Activated CD4-positive, alpha-beta T cell treated with anti-CD3 and anti-CD28 coated beads, Interleukin-2, amount 50 U/mL, for 24 hours (primary cell): ENCODE results near the gene MRPS6.

Experiments used
- DNase-seq, 2 donors: peaks; one replicate each; pipeline ENCODE4 v3.0.0-alpha.2; 2020; ENCODE audit warnings: low read depth in 1 of 2, low spot score in 1 of 2

The MRPS6 gene

DNA sequence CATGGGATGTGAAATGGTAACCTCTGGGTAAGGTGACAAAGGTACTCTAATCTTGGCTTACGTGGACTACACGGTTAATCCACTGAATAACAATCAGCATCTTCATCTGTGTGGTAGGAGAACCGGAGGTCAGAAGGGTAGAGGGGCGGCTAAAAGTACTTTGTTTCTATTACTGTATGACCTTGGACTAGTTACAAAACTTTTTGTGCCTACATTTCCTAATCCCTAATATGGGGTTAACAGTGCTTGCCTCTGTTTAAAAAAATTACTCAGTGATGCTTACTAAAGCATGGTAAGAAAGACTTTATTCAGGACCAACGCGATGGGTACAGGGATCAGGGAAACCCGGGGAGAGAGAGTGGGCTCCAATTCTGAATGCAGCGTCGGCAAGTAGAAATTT is 1.7 kb upstream of the MRPS6 start:
- DNase-seq, result no peak

GRCh38 chr21:34072145-34073031 is 990 bp upstream of the MRPS6 start:
- DNase-seq, result no peak

DNA sequence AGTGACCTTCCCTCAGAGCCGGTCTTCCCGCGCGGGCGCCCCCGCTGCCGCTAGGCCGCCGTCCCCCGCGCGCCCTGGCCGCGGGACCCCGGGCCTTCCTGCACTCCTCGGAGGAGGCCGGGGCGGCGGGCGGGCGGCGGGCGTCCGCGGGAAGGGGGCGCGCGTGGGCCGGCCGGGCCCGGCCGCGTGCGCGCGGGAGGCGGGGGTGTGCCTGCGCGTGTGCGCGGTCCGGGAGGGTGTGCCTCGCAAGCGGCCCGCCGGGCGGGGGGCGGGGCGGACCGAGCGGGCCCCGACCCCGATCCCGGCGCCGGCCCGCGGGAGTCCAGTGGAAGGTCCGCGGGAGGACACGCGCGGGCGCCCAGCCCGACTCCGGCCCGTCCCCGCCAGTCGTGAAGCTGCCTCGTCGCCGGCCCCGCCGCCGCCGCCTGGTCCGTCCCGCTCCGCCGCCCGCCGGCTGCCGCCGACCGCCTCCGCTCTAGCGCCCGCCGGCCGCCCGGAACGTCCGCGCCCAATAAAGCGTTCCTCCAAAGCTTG is 438 bp downstream of the MRPS6 start:
- peak in 1 of 2 donors; percentile 18 for DNase-seq

DNA sequence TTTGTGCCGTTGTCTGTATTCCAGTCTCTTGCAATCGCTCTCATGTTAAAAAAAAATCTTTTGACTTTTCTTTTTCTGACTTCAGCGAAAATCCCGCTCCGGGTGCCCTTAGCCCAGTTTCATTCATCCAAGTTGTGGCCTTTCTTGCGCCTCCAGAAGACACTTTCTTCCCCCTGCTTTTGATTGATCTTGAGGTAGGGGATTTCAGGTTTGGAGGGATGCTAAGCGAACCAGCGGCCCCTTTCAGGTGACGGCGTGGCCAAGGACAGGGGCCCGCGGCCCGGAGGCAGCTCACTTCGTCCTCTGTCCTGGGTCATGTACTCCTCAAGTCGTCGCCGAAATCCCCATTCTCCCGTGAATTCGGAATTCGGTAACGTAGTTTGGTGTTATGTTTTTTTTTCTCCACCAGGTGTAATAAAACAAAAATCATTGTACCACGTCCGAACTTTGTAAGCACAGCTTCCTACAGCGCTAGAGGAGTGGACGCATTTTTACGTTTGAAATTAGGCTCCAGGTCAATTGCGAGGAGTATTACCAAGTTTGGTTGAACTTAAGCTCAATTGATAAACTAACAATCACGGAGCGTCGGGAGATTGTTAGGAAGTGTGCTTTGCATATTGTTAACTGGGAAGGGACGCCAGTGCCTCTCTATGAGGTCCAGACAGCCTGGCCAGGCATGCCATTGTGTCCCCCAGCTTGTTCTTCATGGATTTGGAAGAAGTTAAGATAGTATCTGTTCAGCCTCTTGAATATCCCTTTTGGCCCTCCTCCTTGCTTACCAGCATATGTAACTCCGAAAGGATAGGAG is 1.1 kb downstream of the MRPS6 start:
- DNase-seq, result no peak

- no peak for DNase-seq
These were observed 1.7 kb downstream of the MRPS6 start for GRCh38 chr21:34075091-34075425.

- no peak for DNase-seq
These were observed 2.6 kb downstream of the MRPS6 start for GRCh38 chr21:34075760-34076660.

DNA sequence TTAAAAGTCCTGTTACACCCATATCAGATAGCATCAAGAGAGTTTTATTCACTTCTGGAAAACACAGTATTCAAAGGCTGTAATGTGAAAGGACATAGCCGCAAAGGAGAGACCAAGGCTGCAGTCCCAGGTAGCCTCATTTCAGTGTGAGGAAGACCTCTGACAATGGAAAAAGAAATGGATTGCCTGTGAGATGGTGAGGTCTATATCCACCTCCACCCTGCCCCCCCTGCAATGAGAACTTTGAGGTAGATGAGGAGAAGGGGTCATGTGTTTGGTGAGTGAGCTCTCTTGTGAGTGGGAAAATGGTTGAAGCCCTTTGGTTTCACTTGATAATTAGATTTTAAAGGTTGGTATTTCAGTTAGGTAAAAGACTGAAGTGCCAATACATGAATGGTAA is 3.5 kb downstream of the MRPS6 start:
- DNase-seq, result no peak

GRCh38 chr21:34077888-34078287 is 4.5 kb downstream of the MRPS6 start:
- no peak for DNase-seq

DNA sequence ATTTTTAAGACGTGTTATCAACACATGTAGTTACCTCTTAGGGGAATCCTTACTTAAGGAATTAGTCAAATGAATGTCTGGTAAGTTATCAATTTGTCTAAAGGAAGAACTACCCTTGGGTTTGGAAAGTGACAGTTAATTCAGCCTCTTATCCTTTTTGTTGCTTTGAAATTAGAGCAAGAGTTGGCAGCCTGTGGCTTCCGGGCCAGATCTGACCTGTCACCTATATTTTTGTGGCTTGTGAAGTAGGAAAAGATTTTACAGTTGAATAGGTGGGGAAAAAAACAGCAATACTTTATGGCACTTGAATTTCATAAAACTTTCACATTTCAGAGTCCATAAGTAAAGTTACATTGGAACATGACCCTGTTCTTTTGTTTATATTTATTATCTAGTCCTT is 5.5 kb downstream of the MRPS6 start:
- DNase-seq, result no peak

GRCh38 chr21:34080710-34081109 is 7.3 kb downstream of the MRPS6 start:
- DNase-seq, result no peak

GRCh38 chr21:34082769-34083168 is 9.4 kb downstream of the MRPS6 start:
- no peak for DNase-seq

GRCh38 chr21:34083357-34083756 is 10.0 kb downstream of the MRPS6 start:
- no peak for DNase-seq

- no peak for DNase-seq
These were observed 11.8 kb downstream of the MRPS6 start for GRCh38 chr21:34085129-34085528.

- DNase-seq, result no peak
These were observed 13.5 kb downstream of the MRPS6 start for GRCh38 chr21:34086887-34087306.

GRCh38 chr21:34088752-34089151 is 15.4 kb downstream of the MRPS6 start:
- no peak for DNase-seq

- DNase-seq, result no peak
These were observed 17.7 kb downstream of the MRPS6 start for GRCh38 chr21:34091032-34091431.

DNA sequence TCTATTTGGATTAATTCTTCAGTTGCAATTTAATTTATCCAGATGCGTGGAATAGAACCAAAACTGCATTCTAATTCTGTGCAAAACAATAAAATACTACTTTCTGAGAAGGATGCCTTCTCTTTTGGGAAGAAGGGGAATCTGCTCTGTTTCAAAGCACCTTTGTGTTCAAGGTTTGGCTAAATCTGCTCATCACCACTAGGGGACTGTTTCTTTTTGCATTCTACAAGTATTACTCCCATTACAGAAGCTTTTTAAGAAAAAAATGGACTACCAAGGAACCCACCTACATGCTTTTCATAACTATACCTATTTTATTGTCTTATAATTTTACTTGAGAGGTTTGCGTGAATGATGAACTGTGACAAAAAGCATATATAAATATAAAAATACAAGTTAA is 18.2 kb downstream of the MRPS6 start:
- no peak for DNase-seq

- DNase-seq, result no peak
These were observed 19.0 kb downstream of the MRPS6 start for GRCh38 chr21:34092262-34092921.

GRCh38 chr21:34093083-34093482 is 19.7 kb downstream of the MRPS6 start:
- no peak for DNase-seq

DNA sequence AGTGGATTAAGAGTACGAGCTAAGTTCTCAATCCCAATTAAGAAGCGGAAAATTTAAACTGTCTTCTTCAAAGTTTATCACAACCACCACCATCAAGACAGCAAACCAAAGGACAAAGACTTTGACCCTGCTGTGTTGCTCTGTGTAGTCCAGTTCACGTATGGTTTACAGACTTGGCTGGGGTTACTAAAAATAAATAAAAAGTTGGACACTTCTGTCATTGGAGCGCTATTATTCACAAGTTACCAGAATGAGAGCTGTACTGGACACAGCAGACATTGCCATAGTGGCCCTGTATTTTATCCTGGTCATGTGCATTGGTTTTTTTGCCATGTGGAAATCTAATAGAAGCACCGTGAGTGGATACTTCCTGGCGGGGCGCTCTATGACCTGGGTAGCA is 21.6 kb downstream of the MRPS6 start:
- DNase-seq, result no peak

DNA sequence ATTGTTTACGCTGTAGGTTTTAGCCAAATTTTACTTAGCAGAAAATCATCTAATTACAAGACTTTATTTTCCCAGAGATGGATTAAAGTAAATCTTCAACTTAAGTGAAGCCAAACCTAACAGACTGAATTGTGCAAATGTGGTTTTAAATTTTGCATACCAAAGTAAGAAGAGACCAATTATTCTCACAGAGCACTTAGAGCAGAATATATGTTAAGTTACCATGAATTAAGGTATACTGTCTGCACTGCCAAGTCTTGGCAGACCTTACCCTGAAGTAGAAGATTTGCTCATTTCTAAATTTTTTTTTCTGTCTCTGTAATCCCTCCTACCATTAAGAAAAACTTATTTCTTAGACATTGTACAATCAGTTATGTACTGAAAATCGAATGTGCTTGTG is 24.1 kb downstream of the MRPS6 start:
- no peak for DNase-seq
